ENCODE results near the gene TSC22D1. TPM values are rescaled to one million over a fixed set of nuclear protein-coding genes. Genes with fewer than 3 reads are reported as not detected.

Gene TSC22D1
- total RNA-seq, 4 donors from 2014 or later, result 223 to 389 (median 262) TPM

DNA sequence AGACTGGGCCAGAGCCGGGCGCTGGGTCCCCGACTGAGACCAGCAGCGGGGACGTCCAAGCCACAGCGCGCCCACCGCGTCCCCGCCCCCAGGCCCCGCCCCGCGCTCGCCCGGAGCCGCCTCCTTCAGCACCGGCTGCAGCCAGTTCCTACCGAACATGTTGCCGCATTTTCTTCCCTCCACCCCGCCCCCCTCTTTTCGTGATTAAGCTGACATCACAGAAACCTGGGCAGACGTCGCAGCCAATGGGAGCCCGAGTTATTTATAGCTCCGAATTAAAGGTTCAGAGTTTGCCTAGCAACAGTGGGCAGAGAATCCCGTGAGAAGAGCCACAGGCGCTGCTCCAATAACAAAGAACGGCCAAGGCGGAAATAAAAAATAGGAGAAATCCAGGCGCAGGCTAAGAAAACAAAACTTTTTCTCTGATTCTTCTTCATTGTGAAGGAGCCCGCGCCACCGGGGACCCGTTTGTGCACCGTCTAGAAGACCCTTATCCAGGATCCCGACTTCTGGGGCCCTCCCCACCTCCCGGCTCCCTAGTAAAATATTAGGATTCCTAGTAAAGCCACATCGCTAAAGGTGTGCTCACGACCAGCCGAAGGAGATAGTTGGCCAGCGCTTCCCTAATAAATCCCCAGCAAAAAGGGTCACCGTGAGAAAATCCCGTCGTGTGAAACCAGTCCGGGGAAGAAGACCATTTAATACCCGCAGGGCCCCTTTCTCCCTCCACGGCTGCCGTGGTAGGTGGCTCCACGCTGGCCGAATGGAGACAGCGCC is 140.8 kb downstream of the TSC22D1 start:
- Histone ChIP-seq H3K27me3 (no peaks in the 10 kb centered on the region), H3K4me3 (peak overlapping the region; percentile 61 to 95), H3K27ac (peak overlapping the region; percentile 85 to 94 (median 90)), H3K36me3 (peaks cover 0 to 19% of the 10 kb centered on the region in 2 donors), H3K9me3 (no peaks in the 10 kb centered on the region), H3K4me1 (peaks cover 0 to 62% (median 3%) of the 10 kb centered on the region in 3 donors)
- ATAC-seq, result peak; percentile 83
- TF ChIP-seq, protein P1, sequence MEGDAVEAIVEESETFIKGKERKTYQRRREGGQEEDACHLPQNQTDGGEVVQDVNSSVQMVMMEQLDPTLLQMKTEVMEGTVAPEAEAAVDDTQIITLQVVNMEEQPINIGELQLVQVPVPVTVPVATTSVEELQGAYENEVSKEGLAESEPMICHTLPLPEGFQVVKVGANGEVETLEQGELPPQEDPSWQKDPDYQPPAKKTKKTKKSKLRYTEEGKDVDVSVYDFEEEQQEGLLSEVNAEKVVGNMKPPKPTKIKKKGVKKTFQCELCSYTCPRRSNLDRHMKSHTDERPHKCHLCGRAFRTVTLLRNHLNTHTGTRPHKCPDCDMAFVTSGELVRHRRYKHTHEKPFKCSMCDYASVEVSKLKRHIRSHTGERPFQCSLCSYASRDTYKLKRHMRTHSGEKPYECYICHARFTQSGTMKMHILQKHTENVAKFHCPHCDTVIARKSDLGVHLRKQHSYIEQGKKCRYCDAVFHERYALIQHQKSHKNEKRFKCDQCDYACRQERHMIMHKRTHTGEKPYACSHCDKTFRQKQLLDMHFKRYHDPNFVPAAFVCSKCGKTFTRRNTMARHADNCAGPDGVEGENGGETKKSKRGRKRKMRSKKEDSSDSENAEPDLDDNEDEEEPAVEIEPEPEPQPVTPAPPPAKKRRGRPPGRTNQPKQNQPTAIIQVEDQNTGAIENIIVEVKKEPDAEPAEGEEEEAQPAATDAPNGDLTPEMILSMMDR (IDR thresholded peaks at IDR 0.05), result no peak
- peak; percentile 71 for TF ChIP-seq POLR2AphosphoS5 (IDR thresholded peaks at IDR 0.05)
- peak in 1 of 2 donors; percentile 12 for TF ChIP-seq POLR2A (IDR thresholded peaks at IDR 0.05)
- no peak for TF ChIP-seq EP300 (IDR thresholded peaks at IDR 0.05)
- WGBS, 2 donors (ENCODE audit: low coverage in 1 of 2), result 0% methylated on average over 12 to 13 of the region's 51 CpGs

DNA sequence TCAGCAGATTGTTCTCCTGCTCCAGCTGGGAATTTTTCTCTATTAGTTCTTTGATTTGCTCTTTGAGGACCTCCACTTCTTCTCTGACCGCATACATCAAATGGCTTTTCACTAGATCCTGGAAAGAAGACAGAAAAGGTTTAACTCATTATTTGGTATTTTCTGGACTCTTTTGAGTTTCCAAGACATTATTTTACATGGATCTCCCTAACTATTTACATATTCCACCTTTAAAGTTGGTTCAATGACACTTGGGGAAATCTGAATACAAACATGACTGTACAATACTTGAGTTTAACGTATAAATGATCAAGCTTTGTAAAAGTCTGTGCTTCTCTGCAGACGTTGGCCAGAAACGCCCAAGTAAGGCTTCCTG is 141.4 kb downstream of the TSC22D1 start:
- peak overlapping the region; percentile 61 to 95 for H3K4me3 ChIP-seq
- peaks cover 0 to 57% (median 3%) of the 10 kb centered on the region in 3 donors for H3K4me1 ChIP-seq
- no peaks in the 10 kb centered on the region for H3K27me3 ChIP-seq
- no peaks in the 10 kb centered on the region for H3K9me3 ChIP-seq
- peaks cover 0 to 19% of the 10 kb centered on the region in 2 donors for H3K36me3 ChIP-seq
- H3K27ac ChIP-seq, result peak overlapping the region; percentile 40 to 94 (median 88)
- TF ChIP-seq POLR2AphosphoS5 (IDR thresholded peaks at IDR 0.05), result no peak
- TF ChIP-seq EP300 (IDR thresholded peaks at IDR 0.05), result no peak
- TF ChIP-seq, protein P1 (IDR thresholded peaks at IDR 0.05), result no peak
- TF ChIP-seq POLR2A (IDR thresholded peaks at IDR 0.05), result no peak
- WGBS, 2 donors (ENCODE audit: low coverage in 1 of 2), result 3 to 20% methylated on average over 3 of the region's 4 CpGs
- no peak for ATAC-seq

DNA sequence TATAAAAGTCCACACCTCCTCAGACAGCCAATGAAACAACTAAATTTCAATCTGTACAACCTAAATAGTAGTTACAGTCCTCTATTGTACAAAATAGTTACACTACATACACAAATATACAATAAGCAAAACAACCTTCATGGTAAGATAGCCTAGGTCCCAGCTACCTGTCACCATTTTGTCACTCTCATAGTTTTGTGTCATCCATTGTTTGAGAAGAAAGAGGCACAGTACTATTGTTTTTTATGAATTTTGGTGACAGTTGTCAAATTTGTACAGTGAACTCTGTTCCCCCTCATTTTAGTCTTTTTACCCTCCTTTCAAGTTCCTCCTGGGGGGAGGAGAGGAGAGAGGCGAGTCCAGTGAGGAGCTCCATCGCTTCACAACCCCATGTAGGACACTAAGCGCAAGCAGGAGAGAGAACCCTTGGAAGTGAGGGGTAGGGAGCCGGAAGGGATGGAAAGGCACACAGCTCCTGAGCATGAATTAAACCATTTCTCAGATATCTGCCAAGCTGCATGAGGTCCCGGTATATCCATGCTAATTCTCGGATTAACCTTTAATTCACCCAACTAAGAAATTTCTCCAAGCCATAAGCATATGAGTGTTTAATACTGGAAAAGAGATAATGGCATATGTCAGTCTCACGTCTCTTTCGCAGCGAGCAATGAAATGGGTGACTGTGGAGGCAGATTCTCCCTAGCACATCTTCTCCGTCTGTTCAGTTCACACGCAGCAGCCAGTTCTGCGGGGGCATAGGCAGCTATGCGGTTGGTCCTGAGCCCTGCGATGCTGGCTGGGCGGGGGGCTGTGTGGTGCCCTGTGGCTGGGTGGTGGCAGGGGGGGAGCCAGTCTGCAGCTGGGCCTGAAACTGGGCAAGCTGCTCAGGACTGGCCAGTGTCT is 142.0 kb downstream of the TSC22D1 start:
- H3K27me3 ChIP-seq, result no peaks in the 10 kb centered on the region
- 37 to 47% methylated on average over 7 to 11 of the region's 15 CpGs for WGBS, 2 donors (ENCODE audit: low coverage in 1 of 2)
- H3K4me1 ChIP-seq, result peaks cover 0 to 50% (median 3%) of the 10 kb centered on the region in 3 donors
- H3K27ac ChIP-seq, result peak overlapping the region; percentile 25 to 94 (median 88)
- TF ChIP-seq POLR2AphosphoS5 (IDR thresholded peaks at IDR 0.05) (peak; percentile 26), EP300 (IDR thresholded peaks at IDR 0.05) (no peak), POLR2A (IDR thresholded peaks at IDR 0.05) (no peak)
- TF ChIP-seq, protein P1 (IDR thresholded peaks at IDR 0.05), result no peak
- no peak for ATAC-seq
- H3K36me3 ChIP-seq, result peaks cover 0 to 19% of the 10 kb centered on the region in 2 donors
- peak overlapping the region; percentile 61 to 95 for H3K4me3 ChIP-seq
- no peaks in the 10 kb centered on the region for H3K9me3 ChIP-seq

DNA sequence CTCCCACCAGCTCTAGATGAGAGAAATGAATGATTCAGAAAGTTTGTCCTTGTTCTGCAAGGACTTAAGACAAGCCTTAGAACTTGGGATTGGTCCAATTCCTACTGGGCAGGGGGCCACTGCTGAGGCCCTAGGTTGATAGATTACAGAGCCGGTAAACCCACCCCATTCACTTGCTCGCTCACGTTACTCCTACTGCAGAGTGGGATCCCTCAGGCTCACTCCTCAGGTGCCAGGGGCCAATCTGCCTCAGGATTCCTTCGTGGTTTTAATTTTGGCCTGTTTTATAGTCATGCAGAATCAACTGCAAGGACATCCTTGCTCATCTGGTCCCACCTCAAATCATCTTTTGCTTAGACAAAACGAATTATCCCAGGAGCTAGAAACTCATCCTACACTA is 143.5 kb downstream of the TSC22D1 start:
- WGBS, 2 donors (ENCODE audit: low coverage in 1 of 2), result 31 to 50% methylated on average over 5 of the region's 5 CpGs
- no peaks in the 10 kb centered on the region for H3K9me3 ChIP-seq
- no peak for TF ChIP-seq POLR2AphosphoS5 (IDR thresholded peaks at IDR 0.05)
- no peak for TF ChIP-seq EP300 (IDR thresholded peaks at IDR 0.05)
- TF ChIP-seq, protein P1 (IDR thresholded peaks at IDR 0.05), result no peak
- no peak for TF ChIP-seq POLR2A (IDR thresholded peaks at IDR 0.05)
- no peaks in the 10 kb centered on the region for H3K27me3 ChIP-seq
- H3K36me3 ChIP-seq, result peaks cover 0 to 19% of the 10 kb centered on the region in 2 donors
- H3K4me1 ChIP-seq, result peaks cover 0 to 36% (median 1%) of the 10 kb centered on the region in 3 donors
- H3K4me3 ChIP-seq, result peak overlapping the region; percentile 61 to 95
- peak overlapping the region in 2 of 4 donors; percentile 85 to 94 for H3K27ac ChIP-seq
- no peak for ATAC-seq
